ENCODE measurements around the gene GNAL.

Gene GNAL

GRCh38 chr18:11908182-11909060, 219.4 kb downstream of the GNAL start, which contains the start of gene MPPE1 (continued):
- TF ChIP-seq PRDM4 (tag by site-specific recombination; IDR thresholded peaks at IDR 0.05) (0 out of 2 replicates have a peak, but pooled peaks have one; percentile 29), GLIS1 (tag by site-specific recombination; IDR thresholded peaks at IDR 0.05) (peak; percentile 86), KLF17 (tag by site-specific recombination; IDR thresholded peaks at IDR 0.05) (peak; percentile 31; the same call in 1 of the 2 replicates), OSR2 (tag by site-specific recombination; IDR thresholded peaks at IDR 0.05) (no peak), SP3 (tag by site-specific recombination; IDR thresholded peaks at IDR 0.05) (peak; percentile 64), ZNF677 (tag by site-specific recombination; IDR thresholded peaks at IDR 0.05) (no peak), ZNF341 (tag by site-specific recombination; IDR thresholded peaks at IDR 0.05; ENCODE audit: low read depth) (peak; percentile 95), ZNF394 (tag by site-specific recombination; IDR thresholded peaks at IDR 0.05; ENCODE audit: borderline replicate concordance) (peak; percentile 42; the same call in 1 of the 2 replicates), ZNF146 (tag by site-specific recombination; IDR thresholded peaks at IDR 0.05) (no peak), KLF8 (tag by site-specific recombination; IDR thresholded peaks at IDR 0.05) (peak; percentile 44; the same call in 1 of the 2 replicates), ZNF473 (tag by site-specific recombination; IDR thresholded peaks at IDR 0.05) (no peak), ZNF132 (tag by site-specific recombination; IDR thresholded peaks at IDR 0.05; ENCODE audit: borderline replicate concordance) (no peak), ZNF600 (tag by site-specific recombination; IDR thresholded peaks at IDR 0.05) (peak; percentile 38; the same call in 1 of the 2 replicates), KLF7 (tag by site-specific recombination; IDR thresholded peaks at IDR 0.05; ENCODE audit: borderline replicate concordance) (no peak)

DNA sequence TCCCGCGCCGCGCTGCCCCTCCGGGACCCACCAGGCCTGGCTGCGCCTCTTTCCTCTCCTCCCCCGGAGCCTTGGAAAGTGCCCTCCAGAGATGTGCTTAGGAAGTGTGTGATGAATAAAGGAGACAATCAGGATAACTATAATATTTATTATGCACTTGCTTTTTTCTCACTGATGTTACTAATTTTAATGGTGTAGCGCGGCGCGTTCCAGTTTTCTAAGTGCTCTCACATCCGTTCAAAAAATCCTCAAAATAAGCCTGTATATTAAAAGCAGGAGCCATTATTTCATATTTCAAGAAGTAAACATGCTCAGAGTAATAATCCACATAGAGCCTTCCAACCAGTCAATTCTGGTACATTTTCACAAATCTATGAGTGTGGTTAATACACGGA, 220.0 kb downstream of the GNAL start:
- ChIA-PET POLR2A (interaction anchor here (1.0 to 1.9 kb wide), 4 partner anchors 12 to 220 kb away, joined by 3 to 8 read pairs (median 6); partner anchors contain the start of genes GNAL and IMPA2), CTCF (interaction anchor here (0.5 to 1.0 kb wide), 7 partner anchors 9 to 254 kb away, joined by 3 to 6 read pairs (median 3); no protein-coding TSS in a partner anchor)
- Histone ChIP-seq H3K4me1 (ENCODE audit: control insufficient read depth, insufficient read depth, low read length) (0 out of 2 replicates have a peak, but pooled peaks cover 4% of the 10 kb centered on the region), H3K9me3 (ENCODE audit: control insufficient read depth, insufficient read depth, low read depth, low read length) (no peaks in the 10 kb centered on the region), H3K36me3 (ENCODE audit: control insufficient read depth in 2 of 2, insufficient read depth in 1 of 2, low read length in 2 of 2) (peaks cover 6 to 10% of the 10 kb centered on the region in 2 experiments; a peak in 2 of 3 replicates), H3K4me3 (ENCODE audit: low read depth, low read length) (peak overlapping the region; percentile 73), H3K27ac (ENCODE audit: extremely low read depth, low read depth, low read length) (peak overlapping the region; percentile 96)
- TF ChIP-seq ZBTB8A (tag by site-specific recombination; IDR thresholded peaks at IDR 0.05): no peak
- TF ChIP-seq, protein P1, sequence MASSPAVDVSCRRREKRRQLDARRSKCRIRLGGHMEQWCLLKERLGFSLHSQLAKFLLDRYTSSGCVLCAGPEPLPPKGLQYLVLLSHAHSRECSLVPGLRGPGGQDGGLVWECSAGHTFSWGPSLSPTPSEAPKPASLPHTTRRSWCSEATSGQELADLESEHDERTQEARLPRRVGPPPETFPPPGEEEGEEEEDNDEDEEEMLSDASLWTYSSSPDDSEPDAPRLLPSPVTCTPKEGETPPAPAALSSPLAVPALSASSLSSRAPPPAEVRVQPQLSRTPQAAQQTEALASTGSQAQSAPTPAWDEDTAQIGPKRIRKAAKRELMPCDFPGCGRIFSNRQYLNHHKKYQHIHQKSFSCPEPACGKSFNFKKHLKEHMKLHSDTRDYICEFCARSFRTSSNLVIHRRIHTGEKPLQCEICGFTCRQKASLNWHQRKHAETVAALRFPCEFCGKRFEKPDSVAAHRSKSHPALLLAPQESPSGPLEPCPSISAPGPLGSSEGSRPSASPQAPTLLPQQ (tag by site-specific recombination; IDR thresholded peaks at IDR 0.05): 0 out of 2 replicates have a peak, but pooled peaks have one; percentile 82
- peak; percentile 37; the same call in 1 of the 2 replicates for TF ChIP-seq GLIS2 (tag by site-specific recombination; IDR thresholded peaks at IDR 0.05)
- no peak for TF ChIP-seq ZNF549 (tag by site-specific recombination; IDR thresholded peaks at IDR 0.05)
- TF ChIP-seq TSHZ1 (tag by site-specific recombination; IDR thresholded peaks at IDR 0.05; ENCODE audit: borderline replicate concordance): no peak
- TF ChIP-seq ZNF624 (tag by site-specific recombination; IDR thresholded peaks at IDR 0.05): no peak
- TF ChIP-seq ZBTB20 (tag by site-specific recombination; IDR thresholded peaks at IDR 0.05): peak; percentile 36

All from HEK293 (cell line).